LoVo (cell line): ENCODE results near the gene SLC29A2.
"Not testable (repeated sequence)": the region's sequence is repeated elsewhere in the genome, so short reads cannot be mapped to it uniquely, and the experiment has no call there.

ENCODE experiments used
- DNase-seq: peaks from one replicate; pipeline ENCODE4 v3.0.0-alpha.2; 2016; ENCODE audit warnings: low spot score

The SLC29A2 gene

GRCh38 chr11:66333896-66334604 lies 37.5 kb downstream of the SLC29A2 start:
- no peak for DNase-seq

- no peak for DNase-seq
Measured at GRCh38 chr11:66333220-66333877, 38.2 kb downstream of the SLC29A2 start.

GRCh38 chr11:66332371-66333219 lies 39.0 kb downstream of the SLC29A2 start:
- DNase-seq, result no peak

- DNase-seq, result no peak
Measured at GRCh38 chr11:66331542-66332370, 39.8 kb downstream of the SLC29A2 start.

- no peak for DNase-seq
Measured at GRCh38 chr11:66330931-66331330, 40.6 kb downstream of the SLC29A2 start.

GRCh38 chr11:66329165-66329673 lies 42.3 kb downstream of the SLC29A2 start:
- no peak for DNase-seq

GRCh38 chr11:66328302-66329144 lies 43.0 kb downstream of the SLC29A2 start:
- DNase-seq, result peak; percentile 67

GRCh38 chr11:66328031-66328301 lies 43.6 kb downstream of the SLC29A2 start:
- DNase-seq, result no peak

GRCh38 chr11:66327171-66328030 lies 44.2 kb downstream of the SLC29A2 start:
- DNase-seq, result no peak

GRCh38 chr11:66326261-66327111 lies 45.1 kb downstream of the SLC29A2 start:
- DNase-seq, result no peak

- DNase-seq, result no peak
Measured at GRCh38 chr11:66325263-66325671, 46.3 kb downstream of the SLC29A2 start.

GRCh38 chr11:66324664-66325063 lies 46.9 kb downstream of the SLC29A2 start:
- no peak for DNase-seq

- DNase-seq, result no peak
Measured at GRCh38 chr11:66323684-66324083, 47.9 kb downstream of the SLC29A2 start.

GRCh38 chr11:66322732-66323427 lies 48.7 kb downstream of the SLC29A2 start:
- DNase-seq, result no peak

- no peak for DNase-seq
Measured at GRCh38 chr11:66321606-66322005, 50.0 kb downstream of the SLC29A2 start.

GRCh38 chr11:66320748-66321147 lies 50.8 kb downstream of the SLC29A2 start:
- not testable (repeated sequence) for DNase-seq

- not testable (repeated sequence) for DNase-seq
Measured at GRCh38 chr11:66320289-66320688, 51.3 kb downstream of the SLC29A2 start.

GRCh38 chr11:66318600-66318970 lies 53.0 kb downstream of the SLC29A2 start:
- DNase-seq, result no peak
